ENCODE measurements around the gene PDIK1L. TPM values are rescaled to one million over a fixed set of nuclear protein-coding genes. Genes with fewer than 3 reads are reported as not detected.
"Not testable (repeated sequence)": the region's sequence is repeated elsewhere in the genome, so short reads cannot be mapped to it uniquely, and the experiment has no call there.

The PDIK1L gene
- total RNA-seq, 2 donors from 2014 or later: 8.1 to 8.4 TPM

DNA sequence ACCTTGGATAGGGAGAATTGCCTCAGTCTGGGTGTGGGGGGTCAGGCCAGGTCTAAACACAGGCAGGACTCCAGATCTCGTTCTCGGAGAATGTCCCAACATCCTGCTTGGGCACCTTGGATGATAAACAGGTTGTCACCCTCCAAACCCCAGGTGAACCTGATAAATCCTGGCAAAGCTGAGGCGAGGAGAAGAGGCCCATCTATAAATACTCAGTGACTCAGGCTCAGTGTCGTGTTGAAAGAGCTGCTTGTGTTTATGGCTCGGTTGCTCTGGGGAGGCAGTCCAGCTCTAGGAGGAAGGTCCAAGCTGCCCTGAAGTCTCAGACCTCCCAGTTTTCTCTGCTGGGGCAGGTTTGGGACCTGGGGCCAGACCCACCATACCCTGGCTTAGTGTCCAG lies 28.4 kb upstream of the PDIK1L start:
- intact Hi-C loops (cut with DNase I): no loop called here
- no peak for DNase-seq (ENCODE audit: low spot score)

DNA sequence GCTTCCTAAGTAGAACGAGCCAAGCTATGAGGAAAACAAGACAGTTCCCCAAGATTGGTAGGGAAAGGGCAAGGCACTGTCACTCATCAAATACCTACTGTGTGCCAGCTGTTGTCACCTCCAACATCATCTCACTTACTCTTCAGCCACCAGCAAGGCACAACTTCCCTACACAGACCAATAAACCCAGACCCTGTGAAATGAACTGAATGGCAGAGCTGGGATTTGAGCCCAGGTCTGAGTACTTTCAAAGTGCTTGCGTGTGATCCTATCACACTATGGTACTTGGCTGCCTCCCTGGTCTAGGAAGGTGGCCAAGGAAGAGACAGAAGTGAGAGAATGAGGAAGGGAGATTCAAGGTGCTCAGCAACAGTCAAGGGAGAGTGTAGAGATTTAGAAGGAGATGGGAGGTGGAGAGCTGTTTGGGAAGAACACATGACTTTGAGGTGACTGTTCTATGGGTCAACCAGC lies 27.5 kb upstream of the PDIK1L start:
- intact Hi-C loops (cut with DNase I): no loop called here

DNA sequence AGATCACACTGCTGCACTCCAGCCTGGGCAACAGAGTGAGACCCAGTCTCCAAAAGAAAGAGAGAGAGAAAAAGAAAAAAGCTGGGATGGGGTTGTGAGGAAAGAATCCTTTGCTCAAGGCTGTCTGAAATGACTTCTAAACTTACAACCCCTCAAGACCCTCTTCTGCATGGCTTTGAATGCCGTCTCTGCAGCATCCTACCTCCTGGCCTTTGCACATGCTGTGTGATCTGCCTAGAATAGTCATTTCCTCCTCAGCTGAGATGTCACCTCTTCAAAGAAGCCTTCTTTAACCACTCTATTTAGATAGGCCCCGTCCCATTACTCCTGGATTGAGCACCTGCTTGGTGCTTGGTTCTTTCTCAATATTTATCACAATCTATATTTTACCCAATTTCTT lies 26.8 kb upstream of the PDIK1L start:
- no peak for DNase-seq (ENCODE audit: low spot score)
- intact Hi-C loops (cut with DNase I): no loop called here

More for the DNA sequence above, 27.5 kb upstream of the PDIK1L start:
- DNase-seq (ENCODE audit: low spot score): no peak

DNA sequence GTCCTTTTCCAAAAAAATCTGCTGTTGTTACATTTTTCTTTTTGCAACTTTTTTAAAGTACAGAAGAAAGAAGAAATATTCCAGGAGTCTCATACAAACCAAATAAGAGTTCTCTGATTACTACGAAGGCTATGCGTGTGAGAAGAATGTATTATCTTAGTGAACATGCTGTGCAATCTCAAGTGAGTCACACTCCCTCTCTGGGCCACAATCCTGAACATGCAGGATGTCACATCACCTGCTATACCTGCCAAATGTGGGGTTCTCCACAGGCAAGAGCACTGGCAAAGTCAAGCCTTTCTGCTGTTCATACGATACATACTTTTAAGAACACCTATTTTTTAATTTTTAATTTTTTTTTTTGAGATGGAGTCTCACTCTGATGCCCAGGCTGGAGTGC lies 22.5 kb upstream of the PDIK1L start:
- intact Hi-C loops (cut with DNase I): no loop called here
- DNase-seq (ENCODE audit: low spot score): no peak

DNA sequence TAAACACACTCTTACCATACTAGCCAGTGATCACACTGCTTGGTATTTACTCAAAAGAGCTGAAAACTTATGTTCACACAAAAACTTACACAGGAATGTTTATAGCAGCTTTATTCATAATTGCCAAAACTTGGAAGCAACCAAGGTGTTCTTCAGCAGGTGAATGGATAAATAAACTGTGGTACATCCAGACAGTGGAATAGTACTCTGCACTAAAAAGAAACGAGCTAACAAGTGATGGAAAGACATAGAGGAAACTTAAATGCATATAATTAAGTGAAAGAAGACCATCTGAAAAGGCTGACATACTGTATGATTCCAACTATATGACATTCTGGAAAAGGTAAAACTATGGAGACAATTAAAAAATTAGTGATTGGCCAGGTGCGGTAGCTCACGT lies 20.7 kb upstream of the PDIK1L start:
- no peak for DNase-seq (ENCODE audit: low spot score)
- intact Hi-C loops (cut with DNase I): no loop called here

DNA sequence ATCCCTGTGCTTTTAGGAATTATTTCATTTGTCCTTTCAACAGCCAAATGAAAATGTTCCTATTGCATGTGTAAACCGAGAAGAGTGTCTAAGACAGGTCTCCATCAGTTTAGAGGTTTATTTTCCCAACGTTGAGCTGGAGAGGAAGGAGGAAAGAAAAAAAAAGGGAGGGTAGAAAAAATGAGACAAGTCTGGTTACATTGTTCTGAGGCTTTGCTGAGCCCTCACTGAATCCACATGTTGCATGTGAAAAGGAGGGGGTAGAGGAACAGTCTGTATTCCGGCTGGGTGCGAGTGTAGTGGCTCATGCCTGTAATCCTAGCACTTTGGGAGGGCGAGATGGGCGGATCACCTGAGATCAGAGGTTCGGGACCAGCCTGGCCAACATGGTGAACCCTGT lies 19.2 kb upstream of the PDIK1L start:
- DNase-seq (ENCODE audit: low spot score): no peak
- intact Hi-C loops (cut with DNase I): no loop called here

DNA sequence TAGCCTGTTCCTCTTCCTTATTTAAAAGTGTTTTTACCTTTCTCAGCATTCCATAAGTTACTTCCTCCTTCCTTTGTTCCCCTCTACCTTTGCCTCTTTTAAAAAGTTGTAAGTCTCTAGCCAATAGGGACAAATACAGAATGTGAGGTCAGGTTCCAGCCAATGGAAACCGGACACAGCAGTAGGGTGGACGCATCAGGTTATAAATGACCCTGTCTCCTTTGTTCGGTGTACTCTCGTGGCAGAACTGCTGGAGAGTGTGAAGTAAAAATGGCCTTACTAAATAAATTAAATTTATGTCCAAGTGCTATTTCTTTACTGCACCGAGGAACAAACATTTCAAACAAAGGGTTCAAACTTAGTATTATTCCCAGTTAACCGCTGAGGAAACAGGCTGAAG lies 18.1 kb upstream of the PDIK1L start:
- intact Hi-C loops (cut with DNase I); DNase-seq (ENCODE audit: low spot score): not testable (repeated sequence)

DNA sequence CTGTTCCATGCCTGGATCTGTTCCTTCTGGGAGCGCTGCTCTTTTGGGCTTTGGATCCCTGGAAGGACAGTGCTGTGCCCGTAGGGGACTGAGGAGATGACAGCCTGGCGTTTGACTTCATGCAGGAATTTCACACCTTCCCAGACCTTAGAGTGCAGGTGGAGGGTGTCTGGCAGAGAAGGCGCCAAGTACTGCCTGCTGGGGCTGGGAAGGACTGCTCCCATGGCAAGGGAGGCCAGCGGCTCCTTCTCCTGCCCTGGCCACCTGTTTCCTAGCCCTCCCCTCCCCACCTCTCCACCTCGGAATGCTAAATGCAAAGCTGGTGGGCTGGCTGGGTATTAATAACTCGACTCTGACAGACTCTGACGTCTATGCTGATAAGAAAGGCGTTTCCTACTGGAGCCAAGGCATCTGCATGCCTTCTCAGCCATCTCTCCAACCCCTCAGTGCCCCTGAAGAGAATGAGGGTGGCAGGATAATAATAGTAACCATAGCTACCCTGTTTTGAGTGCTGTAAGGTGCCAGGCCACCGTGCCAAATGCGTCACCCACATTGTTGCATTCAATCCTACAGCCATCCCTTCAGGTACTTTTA lies 17.5 kb upstream of the PDIK1L start:
- intact Hi-C loops (cut with DNase I): no loop called here
- no peak for DNase-seq (ENCODE audit: low spot score)

DNA sequence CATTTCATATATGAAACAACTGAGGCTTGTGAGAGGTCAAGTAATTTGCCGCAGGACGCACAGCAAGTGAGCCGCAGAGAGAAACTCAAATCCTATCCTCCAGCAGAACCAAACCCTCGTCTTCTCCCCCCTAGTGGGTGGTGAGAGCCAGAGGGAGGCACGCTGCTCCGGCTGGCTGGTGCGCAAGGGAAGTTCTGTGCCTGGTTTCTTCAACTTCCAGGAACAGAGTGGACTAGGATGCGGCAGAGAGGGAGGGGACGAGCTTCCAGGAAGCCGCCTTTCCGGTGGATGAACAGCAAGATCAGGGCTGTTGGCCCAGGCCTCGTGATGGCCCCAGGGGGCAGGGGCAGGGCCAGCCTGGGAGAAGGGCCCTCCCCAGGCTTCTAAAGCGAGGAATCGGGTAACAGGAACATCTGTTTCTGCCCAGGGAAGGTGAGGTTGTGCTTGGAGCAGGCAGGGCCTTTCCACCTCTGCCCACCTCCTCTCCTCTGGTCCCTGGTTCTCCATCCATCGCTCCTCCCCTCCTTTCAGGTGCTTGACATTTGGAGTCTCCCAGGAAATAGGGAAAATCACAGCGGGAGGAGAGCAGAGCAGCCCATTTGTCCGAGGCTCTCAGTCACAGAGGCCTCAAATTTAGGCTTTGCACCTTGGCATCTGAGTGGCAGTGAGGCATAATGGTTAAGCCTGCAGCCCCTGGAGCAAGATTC lies 16.8 kb upstream of the PDIK1L start:
- intact Hi-C loops (cut with DNase I): no loop called here
- peak; percentile 84 for DNase-seq (ENCODE audit: low spot score)

DNA sequence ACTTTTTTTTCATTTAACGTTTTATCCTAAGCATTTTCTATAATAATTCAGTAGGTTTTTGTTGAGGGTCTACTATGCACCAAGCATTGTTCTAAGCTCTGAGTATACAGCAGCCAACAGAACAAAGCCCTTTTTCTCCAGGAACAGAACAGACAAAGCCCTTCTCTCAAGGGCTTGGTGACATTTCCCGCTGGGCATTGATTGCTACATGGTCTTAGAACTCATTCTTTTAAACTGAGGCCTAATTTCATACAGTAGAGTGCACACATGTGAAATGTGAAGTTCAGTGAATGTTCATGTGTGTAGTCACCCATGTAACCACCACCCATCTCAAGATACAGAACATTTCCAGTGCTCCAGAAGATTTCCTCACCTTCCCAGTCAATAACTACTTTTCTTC lies 15.2 kb upstream of the PDIK1L start:
- intact Hi-C loops (cut with DNase I): no loop called here
- DNase-seq (ENCODE audit: low spot score): no peak

DNA sequence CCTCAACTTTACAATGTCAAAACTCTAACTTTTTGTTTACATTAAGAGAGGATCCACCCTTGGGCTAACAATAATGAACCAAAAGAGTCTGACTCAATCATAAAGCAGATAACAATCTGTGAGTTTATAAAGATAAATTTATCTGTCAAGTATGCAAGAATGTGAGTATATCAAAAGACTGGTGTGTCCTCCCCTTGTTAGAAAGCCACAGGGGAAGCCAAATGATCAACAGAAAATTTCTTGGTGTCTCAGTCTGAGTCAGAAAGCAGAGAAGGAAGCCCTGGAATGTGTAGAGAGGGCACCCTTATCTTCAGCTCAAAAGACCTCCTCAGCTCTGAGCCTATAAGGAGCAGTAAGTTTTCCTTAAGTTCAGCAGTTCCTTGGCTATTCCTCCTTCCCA lies 13.9 kb upstream of the PDIK1L start:
- intact Hi-C loops (cut with DNase I): loop anchor here in 1 of 2 donors (2.0 kb wide), 1 partner anchor 47 kb away; no protein-coding TSS in a partner anchor
- no peak for DNase-seq (ENCODE audit: low spot score)

DNA sequence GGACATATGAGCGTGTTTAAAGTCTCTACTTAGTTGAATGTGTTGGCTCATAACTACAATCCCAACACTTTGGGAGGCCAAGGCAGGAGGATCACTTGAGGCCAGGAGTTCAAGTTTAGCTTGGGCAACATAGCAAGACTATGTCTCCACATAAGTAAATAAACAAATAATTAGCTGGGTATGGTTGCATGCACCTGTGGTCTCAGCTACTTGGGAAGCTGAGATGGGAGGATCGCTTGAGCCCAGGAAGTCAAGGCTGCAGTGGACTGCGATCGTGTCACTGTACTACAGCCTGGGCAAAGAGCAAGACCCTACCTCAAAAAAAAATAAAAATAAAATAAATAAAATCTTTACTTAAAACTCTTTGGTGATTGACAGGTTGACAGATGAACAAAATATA lies 13.0 kb upstream of the PDIK1L start:
- DNase-seq (ENCODE audit: low spot score): no peak
- intact Hi-C loops (cut with DNase I): loop anchor here in 1 of 2 donors (2.0 kb wide), 1 partner anchor 46 kb away; no protein-coding TSS in a partner anchor

DNA sequence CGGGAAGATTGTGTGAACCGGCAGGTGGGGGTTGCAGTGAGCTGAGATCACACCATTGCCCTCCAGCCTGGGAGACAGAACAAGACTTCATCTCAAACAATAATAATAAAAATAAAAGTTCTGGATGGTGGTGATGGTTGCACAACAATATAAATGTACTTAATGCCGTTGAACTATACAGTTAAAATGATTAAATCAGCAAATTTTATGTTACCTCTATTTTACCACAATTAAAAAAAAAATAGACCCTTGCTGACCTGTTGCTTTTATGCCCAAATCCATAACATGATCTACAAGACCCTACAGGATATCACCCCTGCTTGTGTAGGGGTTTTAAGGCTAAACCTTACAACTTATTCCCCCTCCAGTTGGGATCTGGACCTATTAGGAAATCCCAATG lies 11.8 kb upstream of the PDIK1L start:
- intact Hi-C loops (cut with DNase I): loop anchor here (2.0 to 10.0 kb wide), 3 partner anchors 45 to 225 kb away; no protein-coding TSS in a partner anchor
- DNase-seq (ENCODE audit: low spot score): no peak

DNA sequence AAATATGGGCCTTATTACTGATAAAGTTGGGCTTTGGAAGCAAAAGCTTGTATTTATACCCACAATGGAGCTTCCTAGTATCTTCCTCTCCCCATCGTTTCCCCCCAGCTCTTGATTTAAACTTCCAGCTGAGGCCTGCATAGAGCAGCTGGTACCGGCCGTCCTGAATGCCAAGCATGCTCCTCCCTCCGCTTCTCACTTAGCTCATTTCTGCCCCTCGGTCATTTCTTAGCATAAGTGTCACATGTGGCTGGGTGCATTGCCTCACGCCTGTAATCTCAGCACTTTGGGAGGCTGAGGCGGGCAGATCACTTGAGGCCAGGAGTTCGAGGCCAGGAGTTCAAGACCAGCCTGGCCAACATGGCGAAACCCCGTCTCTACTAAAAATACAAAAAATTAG lies 11.4 kb upstream of the PDIK1L start:
- intact Hi-C loops (cut with DNase I): loop anchor here in 1 of 2 donors (5.0 to 10.0 kb wide), 2 partner anchors 47 to 225 kb away; no protein-coding TSS in a partner anchor
- not testable (repeated sequence) for DNase-seq (ENCODE audit: low spot score)

DNA sequence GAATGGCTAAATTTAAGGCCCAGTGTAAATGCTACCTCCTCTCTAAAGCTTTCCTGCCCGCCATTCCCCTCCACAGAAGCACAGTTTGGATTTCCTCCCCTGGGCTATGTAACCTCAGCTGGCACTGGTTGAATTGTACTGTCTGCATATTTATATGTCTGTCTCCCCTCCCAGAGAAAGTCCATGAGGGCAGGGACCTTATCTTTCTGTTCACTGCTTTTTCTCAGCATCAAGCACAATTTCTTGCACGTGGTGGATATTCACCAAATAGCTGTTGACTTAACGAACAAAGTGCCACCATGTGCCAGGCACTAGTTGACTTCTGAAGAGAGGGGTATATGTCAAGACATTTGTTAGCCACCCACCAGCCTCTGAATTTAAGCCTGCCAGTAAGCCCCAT lies 9.5 kb upstream of the PDIK1L start:
- intact Hi-C loops (cut with DNase I): loop anchor here in 1 of 2 donors (5.0 to 10.0 kb wide), 2 partner anchors 45 to 223 kb away; no protein-coding TSS in a partner anchor

DNA sequence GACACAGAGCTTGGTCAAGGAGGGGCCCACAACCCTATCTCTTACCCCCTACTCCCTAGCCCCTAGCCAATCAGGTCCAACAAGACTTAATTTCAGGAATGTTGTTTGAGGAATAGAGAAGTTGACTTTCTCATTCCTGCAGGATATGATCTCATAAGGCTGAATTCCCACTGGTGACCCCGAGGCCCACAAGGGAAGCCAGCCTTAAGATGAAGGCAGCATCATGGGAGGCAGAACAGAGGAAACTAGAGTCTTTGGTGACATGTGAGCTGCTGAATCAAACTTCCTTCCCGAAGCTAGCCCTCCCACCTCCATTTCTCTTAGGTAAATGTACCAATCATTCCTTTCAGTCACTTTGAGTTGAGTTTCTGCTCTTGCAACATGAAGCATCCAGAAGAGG lies 9.1 kb upstream of the PDIK1L start:
- intact Hi-C loops (cut with DNase I): loop anchor here in 1 of 2 donors (5.0 to 10.0 kb wide), 2 partner anchors 45 to 222 kb away; no protein-coding TSS in a partner anchor
- no peak for DNase-seq (ENCODE audit: low spot score)

More for the DNA sequence above, 9.5 kb upstream of the PDIK1L start:
- no peak for DNase-seq (ENCODE audit: low spot score)

DNA sequence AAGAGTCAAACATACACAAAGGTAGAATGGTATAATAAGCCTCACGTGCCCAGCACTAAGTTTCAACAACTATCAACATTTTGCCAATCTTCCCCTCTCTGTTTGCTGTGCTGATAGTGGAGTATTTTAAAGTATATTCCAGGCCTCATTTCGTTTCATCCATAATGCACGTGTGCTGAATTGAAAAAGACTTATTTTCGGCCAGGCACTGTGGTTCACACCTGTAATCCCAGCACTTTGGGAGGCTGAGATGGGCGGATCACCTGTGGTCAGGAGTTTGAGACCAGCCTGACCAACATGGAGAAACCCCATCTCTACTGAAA lies 6.4 kb upstream of the PDIK1L start:
- intact Hi-C loops (cut with DNase I): loop anchor here in 1 of 2 donors (5.0 to 10.0 kb wide), 2 partner anchors 57 to 220 kb away; no protein-coding TSS in a partner anchor
- DNase-seq (ENCODE audit: low spot score): not testable (repeated sequence)

DNA sequence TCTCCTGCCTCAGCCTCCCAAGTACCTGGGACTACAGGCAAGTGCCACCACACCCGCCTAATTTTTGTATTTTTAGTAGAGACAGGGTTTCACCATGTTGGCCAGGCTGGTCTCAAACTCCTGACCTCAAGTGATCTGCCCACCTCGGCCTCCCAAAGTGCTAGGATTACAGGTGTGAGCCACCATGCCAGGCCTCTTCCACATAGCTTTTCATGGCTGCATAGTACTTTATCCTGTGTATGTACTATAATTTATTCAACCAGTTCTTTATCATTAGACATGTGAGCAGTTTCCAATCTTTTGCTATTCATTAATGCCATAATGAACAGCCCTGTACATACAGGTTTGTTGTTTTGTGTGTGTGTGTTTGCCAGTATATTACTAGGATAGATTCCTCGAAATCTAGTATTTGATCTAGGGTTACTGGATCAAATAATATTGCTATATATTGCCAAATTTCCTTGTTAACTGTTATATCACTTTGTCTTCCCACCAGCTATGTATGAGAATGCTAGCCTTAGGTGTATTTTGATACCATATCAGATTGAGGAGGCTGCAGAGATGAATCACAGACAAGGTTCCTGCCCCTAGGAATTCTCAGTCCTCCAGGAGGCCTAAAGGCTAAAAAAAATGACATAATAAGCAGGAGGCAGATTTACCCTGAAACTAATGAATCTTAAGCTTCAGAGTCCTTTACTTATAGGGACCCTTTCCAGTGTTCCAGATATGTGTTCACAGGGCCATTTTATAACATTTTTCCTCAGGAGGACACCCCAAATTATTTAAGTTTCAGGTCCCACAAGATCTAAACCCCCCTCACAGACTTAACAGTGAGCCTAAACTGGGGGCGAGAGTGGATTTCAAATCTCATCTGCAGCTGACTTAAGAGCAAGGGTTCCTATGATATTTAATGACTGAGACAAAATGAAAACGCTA lies 2.1 kb upstream of the PDIK1L start:
- intact Hi-C loops (cut with DNase I): loop anchor here in 1 of 2 donors (5.0 to 10.0 kb wide), 2 partner anchors 53 to 215 kb away; no protein-coding TSS in a partner anchor
- no peak for DNase-seq (ENCODE audit: low spot score)

DNA sequence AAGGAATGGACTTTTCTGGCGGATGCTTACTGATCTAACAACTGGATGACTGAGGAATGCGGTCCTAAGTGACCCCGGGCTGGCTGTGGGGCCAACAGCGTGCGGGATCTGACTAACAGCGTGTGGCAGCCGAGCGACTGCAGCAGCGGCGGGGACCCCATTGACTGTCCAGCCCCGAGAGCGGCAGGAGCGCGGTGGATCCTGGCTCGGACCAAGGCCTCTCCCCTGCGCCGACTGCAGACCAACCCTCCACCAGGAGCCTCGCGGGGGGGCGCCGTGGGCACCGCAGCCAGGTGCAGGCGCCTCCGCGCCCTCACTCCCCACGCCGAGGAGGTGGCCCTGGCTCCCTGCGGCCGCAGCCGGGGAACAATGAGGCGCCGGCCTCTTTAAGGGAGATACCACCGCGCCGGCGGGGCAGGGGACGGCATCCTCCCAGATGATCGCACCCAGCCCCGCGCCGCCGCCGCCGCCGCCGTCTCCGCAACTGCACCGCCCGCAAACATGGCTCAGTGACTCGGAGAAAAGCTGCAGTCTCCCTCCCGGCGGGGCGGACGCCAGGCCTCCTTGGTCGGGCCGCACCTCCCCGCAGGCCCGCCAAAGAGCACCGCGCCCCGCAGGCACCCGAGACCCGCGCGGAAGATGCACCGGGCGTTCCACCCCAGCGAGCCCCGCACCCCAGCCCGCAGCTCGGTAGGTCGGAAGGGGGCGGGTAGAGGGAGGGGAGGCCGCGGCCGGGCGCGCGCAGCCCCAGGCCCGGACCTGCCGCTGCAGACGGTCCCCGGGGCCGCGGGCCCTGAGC lies 694 bp upstream of the PDIK1L start:
- intact Hi-C loops (cut with DNase I): no loop called here
- DNase-seq (ENCODE audit: low spot score): peak; percentile 94

Measured in posterior vena cava (tissue), 2 donors.